GM12873 (cell line): ENCODE measurements around the gene SIK2.

Experiments used
- TF ChIP-seq, protein P1 (sequence below): IDR thresholded peaks from 2 replicates; pipeline ENCODE4 v1.5.1; 2012; ENCODE audit warnings: low read depth, mild to moderate bottlenecking, moderate library complexity, low read length, control low read depth; ENCODE audit not compliant: insufficient read depth; ENCODE audit errors: missing control alignments

Gene SIK2

DNA sequence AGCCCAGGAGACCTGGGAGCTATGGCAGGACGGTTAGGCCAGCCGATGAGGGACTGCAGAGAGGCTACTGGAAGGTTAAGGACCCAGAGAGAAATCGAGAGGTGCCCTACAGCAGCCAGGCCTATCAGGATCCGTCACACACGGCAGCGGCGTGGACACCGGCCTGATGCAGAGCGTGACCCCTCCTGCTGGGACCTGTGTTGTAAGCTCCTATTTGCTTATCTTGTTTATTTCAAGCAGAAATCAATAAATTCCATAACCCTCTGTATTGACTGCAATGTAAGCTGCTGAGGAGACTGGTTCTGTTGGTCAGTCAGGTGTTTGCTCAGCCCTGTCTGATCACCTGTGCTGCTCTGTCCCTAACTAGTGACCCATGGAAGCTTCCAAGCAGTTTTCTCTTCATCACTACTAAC is 124.1 kb downstream of the SIK2 start:
- TF ChIP-seq, protein P1, sequence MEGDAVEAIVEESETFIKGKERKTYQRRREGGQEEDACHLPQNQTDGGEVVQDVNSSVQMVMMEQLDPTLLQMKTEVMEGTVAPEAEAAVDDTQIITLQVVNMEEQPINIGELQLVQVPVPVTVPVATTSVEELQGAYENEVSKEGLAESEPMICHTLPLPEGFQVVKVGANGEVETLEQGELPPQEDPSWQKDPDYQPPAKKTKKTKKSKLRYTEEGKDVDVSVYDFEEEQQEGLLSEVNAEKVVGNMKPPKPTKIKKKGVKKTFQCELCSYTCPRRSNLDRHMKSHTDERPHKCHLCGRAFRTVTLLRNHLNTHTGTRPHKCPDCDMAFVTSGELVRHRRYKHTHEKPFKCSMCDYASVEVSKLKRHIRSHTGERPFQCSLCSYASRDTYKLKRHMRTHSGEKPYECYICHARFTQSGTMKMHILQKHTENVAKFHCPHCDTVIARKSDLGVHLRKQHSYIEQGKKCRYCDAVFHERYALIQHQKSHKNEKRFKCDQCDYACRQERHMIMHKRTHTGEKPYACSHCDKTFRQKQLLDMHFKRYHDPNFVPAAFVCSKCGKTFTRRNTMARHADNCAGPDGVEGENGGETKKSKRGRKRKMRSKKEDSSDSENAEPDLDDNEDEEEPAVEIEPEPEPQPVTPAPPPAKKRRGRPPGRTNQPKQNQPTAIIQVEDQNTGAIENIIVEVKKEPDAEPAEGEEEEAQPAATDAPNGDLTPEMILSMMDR: no peak

DNA sequence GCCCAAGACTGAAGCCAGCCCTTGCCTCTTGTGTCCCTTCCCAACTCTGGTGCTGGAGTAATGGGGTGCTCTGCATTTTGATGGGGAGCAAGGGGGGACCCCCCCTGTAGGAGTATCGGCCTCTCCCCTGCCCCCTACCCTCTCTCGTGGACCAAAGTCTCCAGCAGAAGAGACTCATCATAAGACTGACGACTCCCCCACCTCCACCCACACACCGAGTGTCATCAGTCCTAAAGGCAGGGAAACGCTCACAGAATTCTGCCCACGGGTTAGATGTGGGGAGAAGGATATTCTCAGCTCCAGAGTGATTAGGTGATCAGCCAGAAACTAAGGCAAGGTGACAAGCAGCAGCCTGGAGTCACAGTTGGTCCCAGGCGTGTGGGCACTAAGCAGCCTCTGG is 125.2 kb downstream of the SIK2 start:
- TF ChIP-seq, protein P1: no peak

DNA sequence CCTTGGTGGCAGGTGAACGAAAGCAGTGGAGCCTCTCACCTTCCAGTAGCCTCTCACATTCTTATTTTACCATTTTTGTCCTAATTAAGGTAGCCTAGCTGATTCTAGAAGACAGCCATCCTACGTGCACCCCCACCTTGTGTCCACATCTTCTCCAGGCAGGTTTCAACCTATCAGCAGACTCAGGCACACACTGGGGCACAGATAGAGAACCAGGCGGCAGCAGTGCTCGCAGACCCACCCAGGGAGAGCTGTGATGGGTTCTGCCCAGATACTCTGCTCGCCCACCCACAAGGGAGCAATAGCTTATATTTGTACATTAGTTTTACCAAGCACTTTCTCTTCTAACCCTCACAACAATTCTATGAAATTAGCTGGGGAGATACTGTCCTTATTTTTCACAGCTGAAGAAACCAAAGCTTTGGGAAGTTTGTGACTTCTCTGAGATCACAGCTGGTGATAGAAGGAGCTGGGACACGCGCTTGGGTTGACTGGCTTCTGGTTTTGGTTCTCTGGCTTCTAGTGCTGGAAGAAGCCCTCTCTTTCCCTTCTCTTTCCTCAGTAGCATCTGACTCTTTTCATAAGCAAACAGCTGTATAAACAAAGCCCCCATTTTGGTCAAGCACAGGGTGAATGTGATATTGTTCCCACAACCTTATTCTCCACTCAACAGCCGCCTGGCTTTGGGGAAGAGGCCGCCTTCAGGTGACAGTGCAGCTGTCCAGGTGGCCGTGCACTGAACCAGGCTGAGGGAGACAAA is 127.0 kb downstream of the SIK2 start:
- TF ChIP-seq, protein P1: no peak

DNA sequence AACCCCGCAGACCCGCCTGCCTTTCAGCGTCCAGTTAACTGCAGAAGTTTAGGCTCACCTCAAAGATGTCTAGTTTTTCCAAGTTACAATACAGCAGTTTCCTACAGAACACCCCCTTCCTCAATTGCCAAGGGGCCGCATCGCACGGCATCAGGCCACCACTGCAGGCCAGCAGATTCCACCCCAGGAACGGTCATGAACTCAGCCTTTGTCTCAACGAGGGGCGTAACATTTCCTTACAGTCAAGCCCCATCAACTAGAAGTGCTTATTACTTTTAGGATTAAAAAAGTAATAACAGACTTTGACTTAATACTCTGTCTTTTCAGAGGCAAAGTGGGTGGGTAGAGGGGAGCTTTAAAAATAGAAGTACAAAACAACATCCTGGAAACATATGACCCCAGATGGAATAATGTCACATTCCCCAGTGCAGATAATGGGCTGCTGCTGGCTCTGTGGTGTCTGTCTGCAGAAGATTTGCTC is 127.6 kb downstream of the SIK2 start:
- TF ChIP-seq, protein P1: no peak

DNA sequence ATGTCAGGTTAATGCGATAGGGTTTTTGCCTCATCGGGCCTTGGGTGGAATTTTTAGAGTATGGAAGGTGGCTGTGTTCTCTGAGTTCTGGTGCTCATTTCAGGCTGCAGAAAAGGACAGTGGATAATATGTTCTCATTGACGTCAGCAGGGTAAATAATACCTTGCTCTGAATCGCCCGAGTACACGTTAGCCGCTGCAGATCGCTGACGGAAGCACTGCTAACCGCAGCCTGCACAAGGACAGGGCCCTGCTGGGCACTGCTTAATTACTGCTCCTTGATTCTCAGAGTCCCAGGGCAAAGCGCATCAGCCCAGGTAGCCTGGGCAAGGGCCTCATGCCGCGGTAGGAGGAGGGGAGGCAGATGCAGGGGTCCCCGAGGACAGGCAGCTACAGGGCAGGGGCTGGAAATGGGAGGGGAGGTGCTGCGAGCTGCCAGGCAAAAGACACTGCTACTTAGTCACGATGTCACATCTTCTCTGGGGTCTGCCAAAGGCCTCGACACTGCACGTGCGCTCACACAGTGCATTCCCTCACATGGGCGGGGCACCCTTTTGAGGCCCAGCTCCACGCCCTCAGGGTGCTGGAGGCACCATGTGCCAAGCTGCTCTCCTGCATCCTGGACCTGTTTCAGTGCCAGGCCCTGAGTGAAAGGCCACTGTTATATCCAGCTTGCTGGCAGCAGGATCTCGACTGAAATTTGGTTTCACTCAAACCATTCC is 128.8 kb downstream of the SIK2 start:
- TF ChIP-seq, protein P1: no peak

DNA sequence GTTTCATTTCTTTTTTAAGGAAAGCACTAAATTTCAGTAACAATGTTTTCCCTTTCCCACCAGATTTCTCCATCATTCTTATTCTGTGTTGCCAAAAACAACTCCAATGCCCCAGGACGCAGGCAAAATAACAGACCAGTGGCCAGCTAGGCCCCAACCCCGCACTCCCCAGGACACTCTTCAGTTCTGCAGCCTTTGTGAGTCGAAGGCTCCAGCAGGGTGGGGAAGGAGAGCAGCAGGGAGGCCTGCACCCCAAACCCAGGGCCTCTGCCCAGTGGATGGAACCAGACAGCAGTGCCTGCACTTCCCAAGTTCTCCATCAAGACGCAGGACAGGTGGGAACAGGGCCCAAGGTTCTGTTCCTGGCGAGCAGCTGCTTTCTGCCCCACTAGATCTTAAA is 129.6 kb downstream of the SIK2 start:
- TF ChIP-seq, protein P1: no peak

DNA sequence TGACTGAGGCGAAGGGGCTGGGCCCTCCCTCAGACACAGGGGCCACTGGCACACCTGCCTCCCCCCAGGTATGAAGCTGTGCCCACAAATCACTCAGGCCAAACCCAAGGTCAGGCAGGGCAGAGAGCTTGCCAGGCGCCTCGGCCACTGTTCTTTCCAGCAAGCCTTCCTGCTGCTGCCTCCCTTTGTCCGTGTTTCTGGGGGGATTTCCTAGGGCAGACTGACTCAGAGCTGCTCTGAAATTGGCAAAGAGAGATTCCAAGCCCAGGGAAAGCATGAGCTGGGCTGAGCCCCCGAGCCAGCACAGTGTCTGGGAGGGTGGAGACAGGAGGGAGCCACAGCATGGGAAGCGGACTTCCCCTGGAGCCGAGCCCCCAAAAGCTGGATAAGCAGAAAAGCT is 130.8 kb downstream of the SIK2 start:
- TF ChIP-seq, protein P1: no peak
